A549 treated with AZD9567 at 1 μM for 4 hours (cell line): ENCODE measurements around the gene TERB1. TPM values are rescaled to one million over a fixed set of nuclear protein-coding genes. Genes with fewer than 3 reads are reported as not detected.

Experiments used
- total RNA-seq: library from RNA; stranded (reverse); fragments of 200-300 nt; extraction: Qiagen RNA extraction; gene quantifications from 5 replicates; pipeline ENCODE4 v1.2.3, GENCODE V29; 2022; ENCODE audit not compliant: insufficient read depth

Gene TERB1, protein sequence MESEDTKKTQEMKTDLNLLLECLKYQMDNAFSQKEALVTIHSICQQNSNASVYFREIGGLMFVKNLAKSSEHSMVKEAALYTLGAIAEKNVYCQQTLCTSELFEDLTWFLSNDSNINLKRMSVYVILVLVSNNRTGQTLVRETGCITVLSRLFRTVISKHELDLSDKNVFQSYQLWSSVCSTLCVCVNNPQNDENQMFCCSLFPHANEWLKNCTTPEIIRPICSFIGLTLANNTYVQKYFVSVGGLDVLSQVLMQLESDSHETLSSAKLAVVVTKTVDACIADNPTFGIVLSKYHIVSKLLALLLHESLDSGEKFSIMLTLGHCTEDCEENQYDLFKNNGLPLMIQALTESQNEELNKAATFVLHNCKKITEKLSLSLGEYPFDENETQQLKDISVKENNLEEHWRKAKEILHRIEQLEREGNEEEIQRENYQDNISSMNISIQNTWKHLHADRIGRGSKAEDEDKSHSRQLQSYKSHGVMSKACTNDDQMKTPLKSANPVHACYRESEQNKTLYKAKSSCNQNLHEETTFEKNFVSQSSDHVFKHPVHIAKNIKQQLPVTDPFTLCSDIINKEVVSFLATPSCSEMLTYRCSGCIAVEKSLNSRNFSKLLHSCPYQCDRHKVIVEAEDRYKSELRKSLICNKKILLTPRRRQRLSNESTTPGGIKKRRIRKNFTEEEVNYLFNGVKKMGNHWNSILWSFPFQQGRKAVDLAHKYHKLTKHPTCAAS
- 0.07 to 0.08 TPM in 2 of 5 replicates, not detected in the others for total RNA-seq

DNA sequence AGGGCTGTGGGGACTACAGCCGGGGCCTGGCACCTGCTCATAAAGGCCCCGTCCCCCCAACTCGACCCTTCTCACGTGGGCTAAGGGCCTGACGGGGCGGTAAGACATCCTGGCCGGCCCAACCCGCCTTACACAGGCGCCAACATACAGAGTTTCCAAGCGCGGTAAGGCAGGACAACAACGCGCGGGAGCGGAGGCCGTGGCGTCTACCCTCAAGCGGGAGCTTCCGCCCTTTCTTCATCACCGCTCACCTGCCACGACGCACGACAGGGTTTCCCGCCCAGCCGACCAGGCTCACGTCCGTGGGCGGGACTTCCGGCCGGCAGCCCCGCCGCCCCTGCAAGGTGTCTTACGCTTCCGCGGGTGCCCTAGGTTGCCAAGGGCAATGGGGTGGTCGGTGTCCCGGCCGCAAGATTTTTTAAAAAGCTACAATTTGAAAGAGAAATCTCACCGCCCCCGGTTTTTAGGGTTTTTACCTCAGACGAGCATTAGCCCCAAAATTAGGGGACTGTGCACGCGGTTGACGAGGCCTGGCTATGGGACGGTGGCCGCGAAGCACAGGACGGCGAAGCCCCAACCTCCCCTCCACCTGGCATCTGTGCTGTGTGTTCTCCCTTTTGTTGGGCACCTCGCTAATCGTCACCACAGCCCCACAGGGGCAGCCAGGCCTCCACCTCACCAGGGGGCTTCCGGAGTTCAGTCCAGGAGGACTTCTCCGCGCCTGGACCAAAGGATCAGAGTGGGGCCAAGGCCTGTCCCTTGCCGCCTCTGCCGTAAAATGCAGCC is at the start of gene TERB1:
TERB1 (minus strand) TSS at position 265 of the 786 bp plus-strand sequence. CDS start 4,786 bp downstream, outside the sequence.

DNA sequence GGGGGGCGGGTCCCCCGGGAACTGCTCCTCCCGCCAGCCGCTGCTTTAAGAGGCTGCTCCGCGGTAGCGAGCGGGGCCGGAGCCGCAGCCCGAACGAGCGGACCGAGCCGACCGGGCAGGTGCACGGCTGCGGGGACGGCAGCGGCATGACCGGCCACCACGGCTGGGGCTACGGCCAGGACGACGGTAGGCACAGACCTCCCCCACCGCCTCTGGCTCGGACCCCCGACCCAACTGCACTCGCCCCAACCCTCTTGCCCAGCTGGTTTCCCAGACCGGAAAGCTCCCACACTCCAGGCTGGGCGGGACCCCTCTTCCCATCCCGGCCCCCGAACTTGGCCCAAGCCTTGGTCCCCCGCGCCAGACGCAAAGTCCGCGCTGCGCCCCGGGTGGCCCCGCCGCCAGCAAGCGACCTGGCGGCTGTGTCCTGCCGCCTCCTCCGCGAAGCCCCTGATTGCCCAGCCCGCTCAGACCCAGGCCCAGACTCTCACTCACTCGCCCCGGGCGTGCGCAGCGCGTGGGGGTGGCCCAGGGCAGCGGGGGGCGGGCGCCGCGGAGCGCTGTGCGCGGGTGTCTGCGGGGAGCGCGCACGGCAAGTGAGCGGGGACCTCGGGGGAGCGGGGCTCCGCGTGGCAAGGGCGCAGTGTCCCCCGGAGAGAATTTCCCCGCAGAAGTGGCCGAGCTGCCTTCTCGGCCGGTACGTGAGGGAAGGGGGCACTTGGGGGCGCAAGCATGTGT is 43.1 kb upstream of the TERB1 start, which contains the start of gene CA7:
CA7 (plus strand) TSS at position 73 of the 738 bp plus-strand sequence; CDS start at position 147, 74 bp downstream.

DNA sequence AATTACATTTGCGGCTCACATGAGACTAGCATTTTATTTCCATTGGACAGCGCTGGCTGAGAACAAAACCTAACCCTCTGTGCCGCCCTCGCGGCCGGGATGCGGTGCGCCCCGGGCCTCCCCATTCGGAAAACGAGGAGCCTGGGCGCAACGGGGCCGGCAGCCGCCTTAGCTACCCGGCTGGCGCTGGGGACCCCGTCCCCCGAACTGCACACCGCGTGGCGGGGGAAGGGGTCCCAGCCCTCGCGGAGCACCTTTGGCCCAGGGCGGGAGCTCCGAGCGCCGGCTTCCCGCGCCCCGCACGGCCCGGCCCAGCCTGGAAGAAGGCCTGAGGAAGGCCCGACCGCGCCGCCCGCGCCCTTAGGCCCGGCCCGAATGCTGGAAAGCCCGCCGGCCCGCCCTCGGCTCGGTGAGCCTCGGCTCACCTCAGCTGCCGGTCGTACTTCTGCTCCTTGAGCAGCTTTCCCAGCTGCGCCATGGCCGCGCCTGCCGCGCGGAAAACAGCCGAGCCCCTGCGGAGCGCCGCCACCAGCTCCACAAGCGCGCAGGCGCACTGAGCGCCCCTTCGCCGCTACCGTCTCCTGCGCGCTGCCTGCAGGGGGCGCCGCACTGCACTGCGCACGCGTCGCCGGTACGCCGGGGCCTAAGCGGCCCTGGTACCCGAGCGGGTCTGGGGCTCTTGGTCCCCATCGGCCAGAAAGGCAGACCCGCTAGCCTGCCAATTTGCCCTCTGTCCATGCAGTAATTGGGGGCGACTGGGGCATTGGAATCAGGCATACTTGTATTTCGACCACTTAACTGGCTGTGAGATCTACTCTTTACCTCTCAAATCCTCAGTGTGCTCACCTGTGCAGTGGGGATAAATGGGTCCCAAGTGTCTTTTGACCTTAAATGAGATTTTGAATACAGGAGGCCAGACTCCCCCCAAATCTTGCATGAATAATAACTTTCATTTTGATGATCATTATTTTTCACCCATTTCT is 29.3 kb upstream of the TERB1 start, which contains the start of gene NAE1:
NAE1 (minus strand) TSS at position 555 of the 983 bp plus-strand sequence; CDS start at position 478, 77 bp downstream.

DNA sequence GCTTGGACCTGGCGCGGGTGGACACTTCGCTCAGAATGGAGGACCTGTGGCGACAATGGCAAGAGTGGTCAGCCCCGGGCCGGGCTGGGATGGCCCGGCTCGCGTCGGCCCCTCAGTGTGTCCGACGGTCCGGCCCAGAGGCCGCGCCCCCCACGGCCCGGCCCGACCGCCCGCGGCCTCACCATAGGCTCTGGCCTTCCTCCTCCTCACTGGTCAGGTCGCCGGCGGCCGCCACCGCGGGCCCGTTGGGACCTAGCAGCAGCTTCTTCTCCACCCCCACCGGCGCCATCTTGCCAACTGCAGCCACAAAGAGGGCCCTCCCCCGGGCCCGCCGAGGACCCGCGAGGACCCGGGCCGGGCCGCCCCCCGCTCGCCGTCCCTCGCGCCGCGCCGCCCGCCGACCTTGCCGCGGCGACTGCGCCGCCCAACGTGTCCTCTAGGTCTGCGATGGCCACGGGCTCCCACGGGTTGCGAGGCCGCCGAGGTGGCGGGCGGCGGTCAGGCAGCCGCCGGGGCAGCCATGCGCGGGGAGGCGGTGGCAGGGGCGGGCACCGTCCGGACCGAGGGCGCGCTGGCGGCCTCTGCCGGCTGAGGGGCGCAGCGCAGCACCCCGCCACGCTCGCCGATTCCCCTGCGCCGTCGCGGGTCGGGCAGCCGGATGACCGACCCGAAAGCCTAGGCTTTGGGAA is 49.9 kb downstream of the TERB1 start, which contains the start of gene DYNC1LI2:
DYNC1LI2 (minus strand) TSS at position 307 of the 689 bp plus-strand sequence; CDS start at position 289, 18 bp downstream.

Other genes with a start within 250 kb of the TERB1 start
- gene CKLF, start 249.0 kb downstream of the TERB1 start, total RNA-seq, result 54.6 to 71.3 TPM (median 64.6 TPM) in 5 replicates
- gene CMTM1, start 235.1 kb downstream of the TERB1 start, total RNA-seq, result 0.83 to 2.5 TPM (median 1.1 TPM) in 5 replicates
- gene CMTM2, start 222.1 kb downstream of the TERB1 start, total RNA-seq, result 0.17 TPM in 1 of 5 replicates, not detected in the others
- 77.5 to 85.9 TPM (median 81.5 TPM) in 5 replicates for gene CMTM3, start 196.9 kb downstream of the TERB1 start, total RNA-seq
- 24.1 to 39.8 TPM (median 37.2 TPM) in 5 replicates for gene CMTM4, start 104.8 kb downstream of the TERB1 start, total RNA-seq
- gene DYNC1LI2, start 50.0 kb downstream of the TERB1 start, total RNA-seq, result 40.6 to 57.0 TPM (median 55.7 TPM) in 5 replicates
- 63.8 to 71.1 TPM (median 68.0 TPM) in 5 replicates for gene NAE1, start 29.4 kb upstream of the TERB1 start, total RNA-seq
- not detected in 5 replicates for gene CA7, start 42.8 kb upstream of the TERB1 start, total RNA-seq
- gene PDP2, start 78.9 kb upstream of the TERB1 start, total RNA-seq, result 3.4 to 7.0 TPM (median 6.1 TPM) in 5 replicates
- gene CDH16, start 117.3 kb upstream of the TERB1 start, total RNA-seq, result 2.0 to 3.6 TPM (median 2.7 TPM) in 5 replicates
- gene RRAD, start 124.0 kb upstream of the TERB1 start, total RNA-seq, result 24.5 to 42.4 TPM (median 33.2 TPM) in 5 replicates
- gene CIAO2B, start 132.8 kb upstream of the TERB1 start, total RNA-seq, result 127 to 188 TPM (median 178 TPM) in 5 replicates
- 26.8 to 32.6 TPM (median 31.1 TPM) in 5 replicates for gene CES2, start 133.9 kb upstream of the TERB1 start, total RNA-seq
- gene CES3, start 159.7 kb upstream of the TERB1 start, total RNA-seq, result 2.1 to 6.9 TPM (median 2.2 TPM) in 5 replicates
- gene CES4A, start 187.0 kb upstream of the TERB1 start, total RNA-seq, result 2.1 to 3.2 TPM (median 2.9 TPM) in 5 replicates
- gene CBFB, start 227.6 kb upstream of the TERB1 start, total RNA-seq, result 48.0 to 74.9 TPM (median 52.6 TPM) in 5 replicates